WTC11 (cell line): ENCODE measurements around the gene OCEL1. TPM values are rescaled to one million over a fixed set of nuclear protein-coding genes. Genes with fewer than 3 reads are reported as not detected.

Experiments
- CBFB ChIP-seq: sonication (generic); formaldehyde crosslinking; IDR thresholded peaks from 2 replicates; pipeline ENCODE4 v1.8.1; 2022; ENCODE audit warnings: mild to moderate bottlenecking, low read depth, missing genetic modification reagents
- CREB1 ChIP-seq: sonication (generic); formaldehyde crosslinking; IDR thresholded peaks from 2 replicates; pipeline ENCODE4 v1.8.0; 2023; ENCODE audit warnings: mild to moderate bottlenecking, missing genetic modification reagents
- EMX1 ChIP-seq: fragments of 250-450 bp; sonication (Bioruptor Pico); IDR thresholded peaks from 2 replicates; pipeline ENCODE4 v1.8.0; 2021; ENCODE audit warnings: mild to moderate bottlenecking
- FOXP1 ChIP-seq: sonication (generic); formaldehyde crosslinking; IDR thresholded peaks from 2 replicates; pipeline ENCODE4 v1.8.0; 2022; ENCODE audit warnings: missing genetic modification reagents, mild to moderate bottlenecking, moderate library complexity, borderline replicate concordance
- GTF2I ChIP-seq: fragments of 250-450 bp; sonication (Bioruptor Pico); conservative IDR thresholded peaks from 2 replicates; pipeline ENCODE4 v1.4.0; 2021; ENCODE audit warnings: mild to moderate bottlenecking
- KAT7 ChIP-seq: sonication (generic); formaldehyde crosslinking; IDR thresholded peaks from 2 replicates; pipeline ENCODE4 v1.8.1; 2023; ENCODE audit warnings: missing genetic modification reagents, mild to moderate bottlenecking, borderline replicate concordance
- NR2C2 ChIP-seq: sonication (generic); formaldehyde crosslinking; IDR thresholded peaks from 2 replicates; pipeline ENCODE4 v1.8.0; 2022; ENCODE audit warnings: mild to moderate bottlenecking, missing genetic modification reagents
- RORB ChIP-seq: fragments of 250-450 bp; sonication (Bioruptor Pico); IDR thresholded peaks from 2 replicates; pipeline ENCODE4 v1.9.0; 2021; ENCODE audit warnings: mild to moderate bottlenecking
- TCF7 ChIP-seq: sonication (generic); formaldehyde crosslinking; IDR thresholded peaks from 2 replicates; pipeline ENCODE4 v1.8.0; 2022; ENCODE audit warnings: mild to moderate bottlenecking, low read depth, missing genetic modification reagents, moderate library complexity
- ZNF121 ChIP-seq: sonication (generic); formaldehyde crosslinking; IDR thresholded peaks from 2 replicates; pipeline ENCODE4 v1.8.0; 2023; ENCODE audit warnings: missing genetic modification reagents
- ZNF138 ChIP-seq: sonication (generic); formaldehyde crosslinking; conservative IDR thresholded peaks from 2 replicates; pipeline ENCODE4 v1.8.1; 2022; ENCODE audit warnings: mild to moderate bottlenecking, moderate library complexity, missing genetic modification reagents
- ZNF317 ChIP-seq: sonication (generic); formaldehyde crosslinking; IDR thresholded peaks from 2 replicates; pipeline ENCODE4 v1.8.1; 2023; ENCODE audit warnings: low read depth, mild to moderate bottlenecking, moderate library complexity, missing genetic modification reagents, borderline replicate concordance
- total RNA-seq: library from RNA; stranded (reverse); gene quantifications from 3 replicates; pipeline ENCODE4 v1.2.3, GENCODE V29; 2021
- TF ChIP-seq, protein P1 (sequence below): fragments of 250-450 bp; sonication (Bioruptor Pico); IDR thresholded peaks from 2 replicates; pipeline ENCODE4 v1.9.0; 2021; ENCODE audit warnings: mild to moderate bottlenecking
- TF ChIP-seq, protein P2 (sequence below): fragments of 200-600 bp; IDR thresholded peaks from 2 replicates; pipeline ENCODE4 v1.8.0; 2022; ENCODE audit warnings: antibody characterized with exemption
- TF ChIP-seq, protein P3 (sequence below): fragments of 250-450 bp; sonication (Bioruptor Pico); IDR thresholded peaks from 2 replicates; pipeline ENCODE4 v2.1.2; 2022; ENCODE audit warnings: mild to moderate bottlenecking, moderate library complexity
- TF ChIP-seq, protein P4 (sequence below): sonication (generic); formaldehyde crosslinking; IDR thresholded peaks from 2 replicates; pipeline ENCODE4 v1.8.0; 2022; ENCODE audit warnings: missing genetic modification reagents
- TF ChIP-seq, protein P5 (sequence below): sonication (generic); formaldehyde crosslinking; IDR thresholded peaks from 2 replicates; pipeline ENCODE4 v1.8.1; 2022; ENCODE audit warnings: low read depth, missing genetic modification reagents, borderline replicate concordance
- TF ChIP-seq, protein P6 (sequence below): fragments of 250-450 bp; sonication (Bioruptor Pico); IDR thresholded peaks from 2 replicates; pipeline ENCODE4 v1.9.0; 2021; ENCODE audit warnings: mild to moderate bottlenecking, borderline replicate concordance
- TF ChIP-seq, protein P7 (sequence below): fragments of 250-450 bp; sonication (Bioruptor Pico); conservative IDR thresholded peaks from 2 replicates; pipeline ENCODE4 v1.9.0; 2021; ENCODE audit warnings: mild to moderate bottlenecking

Gene OCEL1
- total RNA-seq, 1 experiment from 2014 or later = 34.0 TPM

DNA sequence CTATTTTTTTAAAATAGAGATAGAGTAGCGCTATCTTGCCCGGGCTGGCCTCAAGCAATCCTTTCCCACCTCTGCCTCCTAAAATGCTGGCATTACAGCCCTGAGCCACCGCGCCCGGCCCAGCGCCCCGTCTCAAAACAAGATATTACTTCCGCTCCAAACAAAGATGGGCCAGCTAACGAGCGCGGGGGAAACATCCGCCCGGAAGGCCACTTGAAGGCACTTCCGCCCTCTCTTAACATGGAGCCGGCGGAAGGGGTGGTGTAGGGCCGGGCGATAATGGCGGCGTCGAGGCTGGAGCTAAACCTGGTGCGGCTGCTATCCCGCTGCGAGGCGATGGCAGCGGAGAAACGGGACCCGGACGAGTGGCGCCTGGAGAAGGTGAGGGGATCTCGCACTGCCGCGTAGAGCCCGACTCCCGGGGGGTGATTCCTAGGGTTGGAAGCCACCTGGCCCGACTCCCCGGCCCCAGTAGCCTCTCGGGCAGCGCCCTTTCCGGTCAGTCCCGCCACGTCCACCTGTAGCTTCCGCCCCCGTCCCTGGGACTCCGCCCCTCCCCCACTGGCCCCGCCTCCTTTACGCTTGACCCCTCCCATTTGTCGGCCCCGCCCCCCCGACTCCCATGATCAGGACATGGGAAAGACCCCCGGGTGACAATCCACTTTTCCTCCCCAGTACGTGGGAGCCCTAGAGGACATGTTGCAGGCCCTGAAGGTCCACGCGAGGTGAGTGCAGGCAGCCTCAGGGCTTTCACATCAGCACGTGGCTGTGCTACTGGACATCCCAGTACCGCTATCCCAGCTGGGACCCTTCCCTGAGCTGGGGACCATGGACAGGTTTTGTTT lies 10.7 kb upstream of the OCEL1 start, which contains the start of gene USE1 (continued):
- no peak for TF ChIP-seq ZNF121 (CRISPR knock-in tag)
- TF ChIP-seq, protein P1, sequence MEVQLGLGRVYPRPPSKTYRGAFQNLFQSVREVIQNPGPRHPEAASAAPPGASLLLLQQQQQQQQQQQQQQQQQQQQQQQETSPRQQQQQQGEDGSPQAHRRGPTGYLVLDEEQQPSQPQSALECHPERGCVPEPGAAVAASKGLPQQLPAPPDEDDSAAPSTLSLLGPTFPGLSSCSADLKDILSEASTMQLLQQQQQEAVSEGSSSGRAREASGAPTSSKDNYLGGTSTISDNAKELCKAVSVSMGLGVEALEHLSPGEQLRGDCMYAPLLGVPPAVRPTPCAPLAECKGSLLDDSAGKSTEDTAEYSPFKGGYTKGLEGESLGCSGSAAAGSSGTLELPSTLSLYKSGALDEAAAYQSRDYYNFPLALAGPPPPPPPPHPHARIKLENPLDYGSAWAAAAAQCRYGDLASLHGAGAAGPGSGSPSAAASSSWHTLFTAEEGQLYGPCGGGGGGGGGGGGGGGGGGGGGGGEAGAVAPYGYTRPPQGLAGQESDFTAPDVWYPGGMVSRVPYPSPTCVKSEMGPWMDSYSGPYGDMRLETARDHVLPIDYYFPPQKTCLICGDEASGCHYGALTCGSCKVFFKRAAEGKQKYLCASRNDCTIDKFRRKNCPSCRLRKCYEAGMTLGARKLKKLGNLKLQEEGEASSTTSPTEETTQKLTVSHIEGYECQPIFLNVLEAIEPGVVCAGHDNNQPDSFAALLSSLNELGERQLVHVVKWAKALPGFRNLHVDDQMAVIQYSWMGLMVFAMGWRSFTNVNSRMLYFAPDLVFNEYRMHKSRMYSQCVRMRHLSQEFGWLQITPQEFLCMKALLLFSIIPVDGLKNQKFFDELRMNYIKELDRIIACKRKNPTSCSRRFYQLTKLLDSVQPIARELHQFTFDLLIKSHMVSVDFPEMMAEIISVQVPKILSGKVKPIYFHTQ (CRISPR knock-in tag) = no peak
- TF ChIP-seq ZNF138 (CRISPR knock-in tag) = no peak
- TF ChIP-seq, protein P2, sequence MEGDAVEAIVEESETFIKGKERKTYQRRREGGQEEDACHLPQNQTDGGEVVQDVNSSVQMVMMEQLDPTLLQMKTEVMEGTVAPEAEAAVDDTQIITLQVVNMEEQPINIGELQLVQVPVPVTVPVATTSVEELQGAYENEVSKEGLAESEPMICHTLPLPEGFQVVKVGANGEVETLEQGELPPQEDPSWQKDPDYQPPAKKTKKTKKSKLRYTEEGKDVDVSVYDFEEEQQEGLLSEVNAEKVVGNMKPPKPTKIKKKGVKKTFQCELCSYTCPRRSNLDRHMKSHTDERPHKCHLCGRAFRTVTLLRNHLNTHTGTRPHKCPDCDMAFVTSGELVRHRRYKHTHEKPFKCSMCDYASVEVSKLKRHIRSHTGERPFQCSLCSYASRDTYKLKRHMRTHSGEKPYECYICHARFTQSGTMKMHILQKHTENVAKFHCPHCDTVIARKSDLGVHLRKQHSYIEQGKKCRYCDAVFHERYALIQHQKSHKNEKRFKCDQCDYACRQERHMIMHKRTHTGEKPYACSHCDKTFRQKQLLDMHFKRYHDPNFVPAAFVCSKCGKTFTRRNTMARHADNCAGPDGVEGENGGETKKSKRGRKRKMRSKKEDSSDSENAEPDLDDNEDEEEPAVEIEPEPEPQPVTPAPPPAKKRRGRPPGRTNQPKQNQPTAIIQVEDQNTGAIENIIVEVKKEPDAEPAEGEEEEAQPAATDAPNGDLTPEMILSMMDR = no peak
- TF ChIP-seq, protein P3, sequence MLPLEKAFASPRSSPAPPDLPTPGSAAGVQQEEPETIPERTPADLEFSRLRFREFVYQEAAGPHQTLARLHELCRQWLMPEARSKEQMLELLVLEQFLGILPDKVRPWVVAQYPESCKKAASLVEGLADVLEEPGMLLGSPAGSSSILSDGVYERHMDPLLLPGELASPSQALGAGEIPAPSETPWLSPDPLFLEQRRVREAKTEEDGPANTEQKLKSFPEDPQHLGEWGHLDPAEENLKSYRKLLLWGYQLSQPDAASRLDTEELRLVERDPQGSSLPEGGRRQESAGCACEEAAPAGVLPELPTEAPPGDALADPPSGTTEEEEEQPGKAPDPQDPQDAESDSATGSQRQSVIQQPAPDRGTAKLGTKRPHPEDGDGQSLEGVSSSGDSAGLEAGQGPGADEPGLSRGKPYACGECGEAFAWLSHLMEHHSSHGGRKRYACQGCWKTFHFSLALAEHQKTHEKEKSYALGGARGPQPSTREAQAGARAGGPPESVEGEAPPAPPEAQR (CRISPR knock-in tag) = no peak
- TF ChIP-seq FOXP1 (CRISPR knock-in tag) = 0 out of 2 replicates have a peak, but pooled peaks have one; percentile 34
- no peak for TF ChIP-seq EMX1 (CRISPR knock-in tag)
- no peak for TF ChIP-seq GTF2I (CRISPR knock-in tag)
- TF ChIP-seq, protein P4, sequence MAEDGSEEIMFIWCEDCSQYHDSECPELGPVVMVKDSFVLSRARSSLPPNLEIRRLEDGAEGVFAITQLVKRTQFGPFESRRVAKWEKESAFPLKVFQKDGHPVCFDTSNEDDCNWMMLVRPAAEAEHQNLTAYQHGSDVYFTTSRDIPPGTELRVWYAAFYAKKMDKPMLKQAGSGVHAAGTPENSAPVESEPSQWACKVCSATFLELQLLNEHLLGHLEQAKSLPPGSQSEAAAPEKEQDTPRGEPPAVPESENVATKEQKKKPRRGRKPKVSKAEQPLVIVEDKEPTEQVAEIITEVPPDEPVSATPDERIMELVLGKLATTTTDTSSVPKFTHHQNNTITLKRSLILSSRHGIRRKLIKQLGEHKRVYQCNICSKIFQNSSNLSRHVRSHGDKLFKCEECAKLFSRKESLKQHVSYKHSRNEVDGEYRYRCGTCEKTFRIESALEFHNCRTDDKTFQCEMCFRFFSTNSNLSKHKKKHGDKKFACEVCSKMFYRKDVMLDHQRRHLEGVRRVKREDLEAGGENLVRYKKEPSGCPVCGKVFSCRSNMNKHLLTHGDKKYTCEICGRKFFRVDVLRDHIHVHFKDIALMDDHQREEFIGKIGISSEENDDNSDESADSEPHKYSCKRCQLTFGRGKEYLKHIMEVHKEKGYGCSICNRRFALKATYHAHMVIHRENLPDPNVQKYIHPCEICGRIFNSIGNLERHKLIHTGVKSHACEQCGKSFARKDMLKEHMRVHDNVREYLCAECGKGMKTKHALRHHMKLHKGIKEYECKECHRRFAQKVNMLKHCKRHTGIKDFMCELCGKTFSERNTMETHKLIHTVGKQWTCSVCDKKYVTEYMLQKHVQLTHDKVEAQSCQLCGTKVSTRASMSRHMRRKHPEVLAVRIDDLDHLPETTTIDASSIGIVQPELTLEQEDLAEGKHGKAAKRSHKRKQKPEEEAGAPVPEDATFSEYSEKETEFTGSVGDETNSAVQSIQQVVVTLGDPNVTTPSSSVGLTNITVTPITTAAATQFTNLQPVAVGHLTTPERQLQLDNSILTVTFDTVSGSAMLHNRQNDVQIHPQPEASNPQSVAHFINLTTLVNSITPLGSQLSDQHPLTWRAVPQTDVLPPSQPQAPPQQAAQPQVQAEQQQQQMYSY (CRISPR knock-in tag) = no peak
- TF ChIP-seq, protein P5, sequence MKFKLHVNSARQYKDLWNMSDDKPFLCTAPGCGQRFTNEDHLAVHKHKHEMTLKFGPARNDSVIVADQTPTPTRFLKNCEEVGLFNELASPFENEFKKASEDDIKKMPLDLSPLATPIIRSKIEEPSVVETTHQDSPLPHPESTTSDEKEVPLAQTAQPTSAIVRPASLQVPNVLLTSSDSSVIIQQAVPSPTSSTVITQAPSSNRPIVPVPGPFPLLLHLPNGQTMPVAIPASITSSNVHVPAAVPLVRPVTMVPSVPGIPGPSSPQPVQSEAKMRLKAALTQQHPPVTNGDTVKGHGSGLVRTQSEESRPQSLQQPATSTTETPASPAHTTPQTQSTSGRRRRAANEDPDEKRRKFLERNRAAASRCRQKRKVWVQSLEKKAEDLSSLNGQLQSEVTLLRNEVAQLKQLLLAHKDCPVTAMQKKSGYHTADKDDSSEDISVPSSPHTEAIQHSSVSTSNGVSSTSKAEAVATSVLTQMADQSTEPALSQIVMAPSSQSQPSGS (CRISPR knock-in tag) = no peak
- TF ChIP-seq ZNF317 (CRISPR knock-in tag) = no peak
- no peak for TF ChIP-seq RORB (CRISPR knock-in tag)
- no peak for TF ChIP-seq CREB1 (CRISPR knock-in tag)
- TF ChIP-seq, protein P6, sequence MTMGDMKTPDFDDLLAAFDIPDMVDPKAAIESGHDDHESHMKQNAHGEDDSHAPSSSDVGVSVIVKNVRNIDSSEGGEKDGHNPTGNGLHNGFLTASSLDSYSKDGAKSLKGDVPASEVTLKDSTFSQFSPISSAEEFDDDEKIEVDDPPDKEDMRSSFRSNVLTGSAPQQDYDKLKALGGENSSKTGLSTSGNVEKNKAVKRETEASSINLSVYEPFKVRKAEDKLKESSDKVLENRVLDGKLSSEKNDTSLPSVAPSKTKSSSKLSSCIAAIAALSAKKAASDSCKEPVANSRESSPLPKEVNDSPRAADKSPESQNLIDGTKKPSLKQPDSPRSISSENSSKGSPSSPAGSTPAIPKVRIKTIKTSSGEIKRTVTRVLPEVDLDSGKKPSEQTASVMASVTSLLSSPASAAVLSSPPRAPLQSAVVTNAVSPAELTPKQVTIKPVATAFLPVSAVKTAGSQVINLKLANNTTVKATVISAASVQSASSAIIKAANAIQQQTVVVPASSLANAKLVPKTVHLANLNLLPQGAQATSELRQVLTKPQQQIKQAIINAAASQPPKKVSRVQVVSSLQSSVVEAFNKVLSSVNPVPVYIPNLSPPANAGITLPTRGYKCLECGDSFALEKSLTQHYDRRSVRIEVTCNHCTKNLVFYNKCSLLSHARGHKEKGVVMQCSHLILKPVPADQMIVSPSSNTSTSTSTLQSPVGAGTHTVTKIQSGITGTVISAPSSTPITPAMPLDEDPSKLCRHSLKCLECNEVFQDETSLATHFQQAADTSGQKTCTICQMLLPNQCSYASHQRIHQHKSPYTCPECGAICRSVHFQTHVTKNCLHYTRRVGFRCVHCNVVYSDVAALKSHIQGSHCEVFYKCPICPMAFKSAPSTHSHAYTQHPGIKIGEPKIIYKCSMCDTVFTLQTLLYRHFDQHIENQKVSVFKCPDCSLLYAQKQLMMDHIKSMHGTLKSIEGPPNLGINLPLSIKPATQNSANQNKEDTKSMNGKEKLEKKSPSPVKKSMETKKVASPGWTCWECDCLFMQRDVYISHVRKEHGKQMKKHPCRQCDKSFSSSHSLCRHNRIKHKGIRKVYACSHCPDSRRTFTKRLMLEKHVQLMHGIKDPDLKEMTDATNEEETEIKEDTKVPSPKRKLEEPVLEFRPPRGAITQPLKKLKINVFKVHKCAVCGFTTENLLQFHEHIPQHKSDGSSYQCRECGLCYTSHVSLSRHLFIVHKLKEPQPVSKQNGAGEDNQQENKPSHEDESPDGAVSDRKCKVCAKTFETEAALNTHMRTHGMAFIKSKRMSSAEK (CRISPR knock-in tag) = 0 out of 2 replicates have a peak, but pooled peaks have one; percentile 58
- no peak for TF ChIP-seq TCF7 (CRISPR knock-in tag)
- TF ChIP-seq, protein P7, sequence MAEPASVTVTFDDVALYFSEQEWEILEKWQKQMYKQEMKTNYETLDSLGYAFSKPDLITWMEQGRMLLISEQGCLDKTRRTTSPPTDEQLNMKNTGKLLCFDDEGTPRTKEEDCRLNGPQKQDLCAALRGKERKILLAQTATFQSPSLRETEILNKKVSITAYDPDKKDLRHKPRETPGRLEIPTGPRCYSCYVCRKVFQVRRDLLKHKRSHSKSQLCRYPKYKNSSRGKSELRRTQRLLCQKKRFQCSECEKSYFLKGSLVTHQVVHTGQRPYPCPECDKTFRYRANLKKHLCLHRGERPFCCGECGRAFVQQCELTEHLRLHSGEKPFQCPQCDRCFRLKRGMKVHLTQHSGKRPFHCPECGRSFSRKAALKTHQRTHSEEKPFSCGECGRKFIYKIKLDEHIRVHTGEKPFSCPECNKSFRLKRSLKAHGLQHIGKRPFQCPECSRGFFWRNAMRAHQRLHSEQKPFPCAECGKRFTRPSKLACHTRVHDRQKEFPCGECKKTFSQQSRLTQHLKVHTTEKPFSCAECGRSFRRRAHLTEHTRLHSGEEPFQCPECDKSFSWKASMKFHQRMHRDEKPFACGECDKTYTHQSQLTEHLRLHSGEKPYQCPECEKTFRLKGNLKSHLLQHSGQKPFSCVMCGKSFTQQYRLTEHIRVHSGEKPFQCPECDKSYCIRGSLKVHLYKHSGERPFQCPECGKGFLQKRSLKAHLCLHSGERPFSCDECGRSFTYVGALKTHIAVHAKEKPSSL (CRISPR knock-in tag) = no peak
- no peak for TF ChIP-seq CBFB (CRISPR knock-in tag)
- no peak for TF ChIP-seq KAT7
- TF ChIP-seq NR2C2 (CRISPR knock-in tag) = no peak
